Stimulated activated CD4-positive, alpha-beta T cell treated with anti-CD3 and anti-CD28 coated beads, Interleukin-15, amount 100 ng/mL, for 24 hours (primary cell): ENCODE results near the gene AGPAT1.

Experiments used
- DNase-seq: peaks from one replicate; pipeline ENCODE4 v3.0.0-alpha.2; 2020

Gene AGPAT1

GRCh38 chr6:32167761-32168262 lies 8.1 kb downstream of the AGPAT1 start:
- no peak for DNase-seq

GRCh38 chr6:32167154-32167760 lies 8.6 kb downstream of the AGPAT1 start:
- no peak for DNase-seq

- no peak for DNase-seq
These were observed 9.3 kb downstream of the AGPAT1 start for GRCh38 chr6:32166411-32167061.

GRCh38 chr6:32164295-32164694 lies 11.6 kb downstream of the AGPAT1 start, which contains the start of gene EGFL8:
Gene EGFL8, plus strand, starts transcription at chr6:32164595. Its CDS starts 1,571 bp downstream, at chr6:32166166.
- DNase-seq, result no peak

- no peak for DNase-seq
These were observed 12.2 kb downstream of the AGPAT1 start for GRCh38 chr6:32163559-32164258.

GRCh38 chr6:32158052-32158451 lies 17.8 kb downstream of the AGPAT1 start:
- no peak for DNase-seq

- DNase-seq, result no peak
These were observed 19.0 kb downstream of the AGPAT1 start for GRCh38 chr6:32156891-32157290.

- peak; percentile 74 for DNase-seq
These were observed 21.2 kb downstream of the AGPAT1 start for GRCh38 chr6:32154514-32155161.

GRCh38 chr6:32153564-32154513 lies 22.0 kb downstream of the AGPAT1 start, which contains the start of gene PPT2:
Gene PPT2, plus strand, starts transcription at chr6:32154141. Its CDS starts 454 bp downstream, at chr6:32154595.
- DNase-seq, result peak; percentile 89

- DNase-seq, result no peak
These were observed 22.9 kb downstream of the AGPAT1 start for GRCh38 chr6:32152769-32153563.

GRCh38 chr6:32151863-32152768 lies 23.8 kb downstream of the AGPAT1 start, which contains the start of gene PRRT1:
Gene PRRT1, minus strand, starts transcription at chr6:32151939. Its CDS starts 112 bp downstream, at chr6:32151827.
- DNase-seq, result no peak

GRCh38 chr6:32151181-32151862 lies 24.6 kb downstream of the AGPAT1 start:
- no peak for DNase-seq

- no peak for DNase-seq
These were observed 25.7 kb downstream of the AGPAT1 start for GRCh38 chr6:32149932-32150870.

GRCh38 chr6:32149092-32149755 lies 26.7 kb downstream of the AGPAT1 start:
- peak; percentile 20 for DNase-seq

- DNase-seq, result peak; percentile 77
These were observed 27.4 kb downstream of the AGPAT1 start for GRCh38 chr6:32148289-32149091.

- DNase-seq, result no peak
These were observed 28.3 kb downstream of the AGPAT1 start for GRCh38 chr6:32147401-32148132.
